SU-DHL-6 (cell line): ENCODE results near the gene EIF2S3B.

Experiments
- H2AFZ ChIP-seq: fragments of 200-600 bp; sonication (generic); 2 replicates; pipeline ENCODE4 v1.6.1; 2014; ENCODE audit warnings: low read depth, mild to moderate bottlenecking, moderate library complexity, mixed read lengths, antibody characterized with exemption, low read length; ENCODE audit not compliant: severe bottlenecking
- H3F3A ChIP-seq: fragments of 200-600 bp; shearing (Covaris generic); 2 replicates; pipeline ENCODE4 v1.6.0; 2016; ENCODE audit warnings: antibody characterized with exemption, mild to moderate bottlenecking; ENCODE audit not compliant: insufficient read depth
- H3K27ac ChIP-seq: fragments of 200-600 bp; sonication (generic); 2 replicates; pipeline ENCODE4 v1.5.1; 2016; ENCODE audit warnings: low read depth, mild to moderate bottlenecking, low read length, moderate library complexity, mixed read lengths
- H3K27me3 ChIP-seq: fragments of 200-600 bp; sonication (generic), shearing (Covaris generic); 2 replicates; pipeline ENCODE4 v1.6.0; 2014; ENCODE audit warnings: mild to moderate bottlenecking, low read length
- H3K36me3 ChIP-seq: fragments of 200-600 bp; sonication (generic); 2 replicates; pipeline ENCODE4 v1.6.1; 2014; ENCODE audit warnings: mild to moderate bottlenecking, low read length, mixed read lengths
- H3K4me2 ChIP-seq: fragments of 300-600, 200-600 bp; shearing (Covaris generic), sonication (generic); 2 replicates; pipeline ENCODE4 v1.6.0; 2014; ENCODE audit warnings: low read length, low read depth, mild to moderate bottlenecking; ENCODE audit not compliant: poor library complexity, severe bottlenecking
- H3K4me3 ChIP-seq: fragments of 200-600 bp; sonication (generic); 2 replicates; pipeline ENCODE4 v1.5.1; 2014; ENCODE audit warnings: antibody characterized with exemption, low read length, mild to moderate bottlenecking, mixed read lengths; ENCODE audit not compliant: insufficient read depth, poor library complexity, severe bottlenecking
- H3K79me2 ChIP-seq: fragments of 200-600 bp; sonication (generic); 2 replicates; pipeline ENCODE4 v1.6.1; 2014; ENCODE audit warnings: mild to moderate bottlenecking, low read length, moderate library complexity; ENCODE audit not compliant: insufficient read depth
- H3K9ac ChIP-seq: fragments of 200-600 bp; sonication (generic); 2 replicates; pipeline ENCODE4 v1.7.0; 2014; ENCODE audit warnings: mild to moderate bottlenecking, low read length
- H3K9me2 ChIP-seq: fragments of 200-600 bp; sonication (generic); replicated peaks from 2 replicates; pipeline ENCODE4 v1.6.1; 2014; ENCODE audit warnings: low read length; ENCODE audit not compliant: insufficient read depth
- H3K9me3 ChIP-seq: fragments of 200-600 bp; sonication (generic); 2 replicates; pipeline ENCODE4 v1.6.1; 2014; ENCODE audit warnings: low read length, mixed read lengths; ENCODE audit not compliant: insufficient read depth
- H4K20me1 ChIP-seq: fragments of 200-600 bp; sonication (generic); 2 replicates; pipeline ENCODE4 v1.6.1; 2014; ENCODE audit warnings: low read depth, mild to moderate bottlenecking, antibody characterized with exemption, low read length, moderate library complexity, mixed read lengths
- EZH2phosphoT487 ChIP-seq: fragments of 200-600 bp; sonication (generic), shearing (Covaris generic); conservative IDR thresholded peaks from 2 replicates; pipeline ENCODE4 v1.6.1; 2018; ENCODE audit warnings: mild to moderate bottlenecking, antibody characterized with exemption, low read length, moderate library complexity, mixed read lengths
- TF ChIP-seq, protein P1 (sequence below): fragments of 200-600 bp; sonication (generic); IDR thresholded peaks from one replicate; pipeline ENCODE4 v1.5.1; 2017; ENCODE audit warnings: antibody characterized with exemption, mild to moderate bottlenecking, low read length, moderate library complexity; ENCODE audit not compliant: insufficient read depth, poor library complexity, severe bottlenecking

Gene EIF2S3B

DNA sequence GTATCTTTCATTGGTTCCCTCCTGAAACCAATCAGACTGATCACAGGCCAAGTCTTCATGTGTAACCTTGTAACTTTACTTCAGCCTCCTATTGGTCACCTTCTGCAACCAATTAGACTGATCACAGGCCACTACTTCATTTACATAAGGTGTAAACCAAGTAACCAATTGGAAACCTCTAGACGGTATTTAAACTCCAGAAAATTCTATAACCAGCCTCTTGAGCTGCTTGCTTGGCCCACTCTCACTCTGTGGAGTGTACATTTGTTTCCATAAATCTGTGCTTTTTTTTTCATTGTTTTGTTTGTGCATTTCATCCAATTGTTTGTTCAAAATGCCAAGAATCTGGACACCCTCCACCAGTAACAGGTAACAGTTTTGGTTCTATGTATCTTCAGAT is 47.5 kb downstream of the EIF2S3B start:
- H3K9me3 ChIP-seq, result no peaks in the 10 kb centered on the region
- H4K20me1 ChIP-seq, result no peaks in the 10 kb centered on the region
- no peak overlapping the region for H3K27ac ChIP-seq
- H3K4me2 ChIP-seq, result no peak overlapping the region
- no peak overlapping the region for H3K9ac ChIP-seq
- no peak for TF ChIP-seq EZH2phosphoT487
- TF ChIP-seq, protein P1, sequence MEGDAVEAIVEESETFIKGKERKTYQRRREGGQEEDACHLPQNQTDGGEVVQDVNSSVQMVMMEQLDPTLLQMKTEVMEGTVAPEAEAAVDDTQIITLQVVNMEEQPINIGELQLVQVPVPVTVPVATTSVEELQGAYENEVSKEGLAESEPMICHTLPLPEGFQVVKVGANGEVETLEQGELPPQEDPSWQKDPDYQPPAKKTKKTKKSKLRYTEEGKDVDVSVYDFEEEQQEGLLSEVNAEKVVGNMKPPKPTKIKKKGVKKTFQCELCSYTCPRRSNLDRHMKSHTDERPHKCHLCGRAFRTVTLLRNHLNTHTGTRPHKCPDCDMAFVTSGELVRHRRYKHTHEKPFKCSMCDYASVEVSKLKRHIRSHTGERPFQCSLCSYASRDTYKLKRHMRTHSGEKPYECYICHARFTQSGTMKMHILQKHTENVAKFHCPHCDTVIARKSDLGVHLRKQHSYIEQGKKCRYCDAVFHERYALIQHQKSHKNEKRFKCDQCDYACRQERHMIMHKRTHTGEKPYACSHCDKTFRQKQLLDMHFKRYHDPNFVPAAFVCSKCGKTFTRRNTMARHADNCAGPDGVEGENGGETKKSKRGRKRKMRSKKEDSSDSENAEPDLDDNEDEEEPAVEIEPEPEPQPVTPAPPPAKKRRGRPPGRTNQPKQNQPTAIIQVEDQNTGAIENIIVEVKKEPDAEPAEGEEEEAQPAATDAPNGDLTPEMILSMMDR, result no peak
- no peaks in the 10 kb centered on the region for H3K79me2 ChIP-seq
- H3K36me3 ChIP-seq, result no peaks in the 10 kb centered on the region
- H3F3A ChIP-seq, result no peaks in the 10 kb centered on the region
- no peak overlapping the region for H2AFZ ChIP-seq
- H3K4me3 ChIP-seq, result no peak overlapping the region
- no peaks in the 10 kb centered on the region for H3K27me3 ChIP-seq
- no peaks in the 10 kb centered on the region for H3K9me2 ChIP-seq

DNA sequence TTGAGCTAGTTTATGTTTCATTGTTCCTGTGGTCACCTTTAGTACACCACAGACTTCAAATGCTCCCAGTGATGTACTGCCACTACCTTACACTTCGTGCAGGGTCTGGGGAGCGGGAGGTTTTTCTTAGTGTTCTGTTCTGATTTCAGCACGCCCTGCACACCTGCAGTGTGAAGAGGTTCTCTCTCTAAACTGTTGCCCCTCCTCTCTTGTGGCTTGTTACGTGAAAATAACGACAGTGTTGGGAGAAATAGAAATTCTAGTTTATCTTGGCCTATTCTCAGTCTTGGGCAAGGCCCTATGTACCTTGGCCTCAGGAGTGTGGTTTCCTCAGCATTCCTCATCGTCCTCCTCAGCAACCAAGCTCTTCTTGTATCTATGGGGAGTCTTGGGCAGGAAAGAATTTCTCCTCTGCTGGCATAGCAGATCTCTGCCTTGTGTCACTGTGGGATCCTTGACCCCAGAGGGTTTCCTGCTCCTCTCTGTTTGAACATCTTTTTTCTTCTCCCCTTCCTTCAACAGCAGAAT is 48.6 kb downstream of the EIF2S3B start:
- H3K4me2 ChIP-seq, result no peak overlapping the region
- no peak overlapping the region for H3K4me3 ChIP-seq
- no peaks in the 10 kb centered on the region for H3F3A ChIP-seq
- H3K9me3 ChIP-seq, result no peaks in the 10 kb centered on the region
- H3K79me2 ChIP-seq, result no peaks in the 10 kb centered on the region
- no peaks in the 10 kb centered on the region for H3K27me3 ChIP-seq
- no peaks in the 10 kb centered on the region for H3K9me2 ChIP-seq
- TF ChIP-seq EZH2phosphoT487, result no peak
- TF ChIP-seq, protein P1, result no peak
- H2AFZ ChIP-seq, result no peak overlapping the region
- H3K9ac ChIP-seq, result no peak overlapping the region
- H3K27ac ChIP-seq, result no peak overlapping the region
- H3K36me3 ChIP-seq, result no peaks in the 10 kb centered on the region
- H4K20me1 ChIP-seq, result no peaks in the 10 kb centered on the region

DNA sequence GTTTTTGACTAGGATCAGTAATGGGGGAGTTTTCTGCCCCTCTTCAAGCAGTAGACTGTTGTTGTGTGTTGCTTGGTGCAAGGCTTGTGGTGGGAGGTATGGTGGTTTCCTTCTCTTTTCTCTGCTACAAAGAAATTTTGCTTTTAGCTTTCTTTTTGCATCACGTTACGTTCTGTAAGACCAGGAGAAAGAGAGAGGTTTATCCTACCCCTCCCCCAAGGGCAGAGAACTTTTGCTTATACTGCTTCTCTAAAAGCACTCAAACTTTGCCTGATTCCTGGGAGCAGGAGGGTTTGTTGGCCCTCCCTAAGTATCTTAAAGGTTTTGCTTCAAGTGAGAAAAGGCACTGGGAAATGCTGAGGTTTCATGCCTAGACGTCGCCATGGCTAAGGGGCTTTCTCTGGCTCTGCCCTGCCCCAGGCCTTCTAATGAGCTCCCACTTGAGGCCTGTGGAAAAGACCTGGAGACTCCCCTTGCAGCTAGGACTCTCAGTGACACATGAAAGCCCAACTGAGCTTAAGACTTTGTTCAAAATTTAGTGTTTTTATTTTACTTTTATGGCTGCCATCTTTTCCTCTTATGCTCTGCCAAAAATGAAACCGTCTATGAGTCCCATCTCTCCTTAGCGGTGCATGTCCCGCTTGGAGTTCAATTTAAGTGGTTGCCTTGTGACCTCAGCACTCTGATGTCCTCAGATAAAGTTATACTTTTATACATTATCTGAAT is 49.2 kb downstream of the EIF2S3B start:
- TF ChIP-seq EZH2phosphoT487, result no peak
- TF ChIP-seq, protein P1, result no peak
- no peaks in the 10 kb centered on the region for H3K27me3 ChIP-seq
- H3K9me2 ChIP-seq, result no peaks in the 10 kb centered on the region
- no peaks in the 10 kb centered on the region for H3K9me3 ChIP-seq
- no peak overlapping the region for H3K9ac ChIP-seq
- no peak overlapping the region for H3K27ac ChIP-seq
- no peaks in the 10 kb centered on the region for H4K20me1 ChIP-seq
- H3F3A ChIP-seq, result no peaks in the 10 kb centered on the region
- H3K4me3 ChIP-seq, result no peak overlapping the region
- no peak overlapping the region for H2AFZ ChIP-seq
- no peaks in the 10 kb centered on the region for H3K79me2 ChIP-seq
- H3K4me2 ChIP-seq, result no peak overlapping the region
- no peaks in the 10 kb centered on the region for H3K36me3 ChIP-seq
